Effector memory CD4-positive, alpha-beta T cell (primary cell): ENCODE results near the gene LYZL4.

Experiments used
- DNase-seq, 3 donors: peaks; one replicate each; pipeline ENCODE4 v3.0.0-alpha.2; 2020
- H3K27ac ChIP-seq: 2 replicates; pipeline ENCODE4 v1.7.0; 2013; ENCODE audit warnings: mild to moderate bottlenecking, low read length, moderate library complexity; ENCODE audit not compliant: insufficient read depth, poor library complexity, severe bottlenecking
- H3K27me3 ChIP-seq: replicated peaks from 2 replicates; pipeline ENCODE4 v1.7.0; 2013; ENCODE audit warnings: mild to moderate bottlenecking, low read length; ENCODE audit not compliant: insufficient read depth, control insufficient read depth, poor library complexity, severe bottlenecking
- H3K36me3 ChIP-seq: 2 replicates; pipeline ENCODE4 v1.7.0; 2013; ENCODE audit warnings: mild to moderate bottlenecking, low read length, moderate library complexity; ENCODE audit not compliant: control insufficient read depth, insufficient read depth
- H3K4me1 ChIP-seq: 2 replicates; pipeline ENCODE4 v1.7.0; 2013; ENCODE audit warnings: low read length, mild to moderate bottlenecking; ENCODE audit not compliant: control insufficient read depth, insufficient read depth, poor library complexity, severe bottlenecking
- H3K4me3 ChIP-seq: 2 replicates; pipeline ENCODE4 v1.7.0; 2013; ENCODE audit warnings: low read length, low read depth, mild to moderate bottlenecking; ENCODE audit not compliant: insufficient read depth, poor library complexity, severe bottlenecking
- H3K9me3 ChIP-seq: 2 replicates; pipeline ENCODE4 v1.7.0; 2013; ENCODE audit warnings: mild to moderate bottlenecking, low read length, moderate library complexity; ENCODE audit not compliant: control insufficient read depth

The LYZL4 gene

GRCh38 chr3:42376344-42376798, 34.0 kb downstream of the LYZL4 start:
- Histone ChIP-seq H3K27me3 (no peaks in the 10 kb centered on the region), H3K4me1 (no peaks in the 10 kb centered on the region), H3K9me3 (no peaks in the 10 kb centered on the region), H3K27ac (no peak overlapping the region), H3K4me3 (no peak overlapping the region), H3K36me3 (no peaks in the 10 kb centered on the region)
- no peak for DNase-seq

GRCh38 chr3:42375121-42375800, 35.1 kb downstream of the LYZL4 start:
- Histone ChIP-seq H3K27ac (no peak overlapping the region), H3K4me3 (no peak overlapping the region), H3K9me3 (no peaks in the 10 kb centered on the region), H3K36me3 (no peaks in the 10 kb centered on the region), H3K27me3 (no peaks in the 10 kb centered on the region), H3K4me1 (no peaks in the 10 kb centered on the region)
- DNase-seq, result no peak

- H3K27me3 ChIP-seq, result no peaks in the 10 kb centered on the region
- no peak overlapping the region for H3K4me3 ChIP-seq
- no peaks in the 10 kb centered on the region for H3K4me1 ChIP-seq
- DNase-seq, result no peak
- H3K9me3 ChIP-seq, result no peaks in the 10 kb centered on the region
- H3K27ac ChIP-seq, result no peak overlapping the region
- no peaks in the 10 kb centered on the region for H3K36me3 ChIP-seq
Measured at GRCh38 chr3:42371776-42372175, 38.6 kb downstream of the LYZL4 start.

- H3K4me3 ChIP-seq, result no peak overlapping the region
- no peak overlapping the region for H3K27ac ChIP-seq
- no peaks in the 10 kb centered on the region for H3K4me1 ChIP-seq
- no peaks in the 10 kb centered on the region for H3K9me3 ChIP-seq
- H3K36me3 ChIP-seq, result no peaks in the 10 kb centered on the region
- no peaks in the 10 kb centered on the region for H3K27me3 ChIP-seq
- DNase-seq, result no peak
Measured at GRCh38 chr3:42369832-42370231, 40.6 kb downstream of the LYZL4 start.

GRCh38 chr3:42369304-42369703, 41.1 kb downstream of the LYZL4 start:
- Histone ChIP-seq H3K27me3 (no peaks in the 10 kb centered on the region), H3K9me3 (no peaks in the 10 kb centered on the region), H3K4me3 (no peak overlapping the region), H3K4me1 (no peaks in the 10 kb centered on the region), H3K36me3 (no peaks in the 10 kb centered on the region), H3K27ac (no peak overlapping the region)
- DNase-seq, result no peak

- DNase-seq, result no peak
- H3K27ac ChIP-seq, result no peak overlapping the region
- no peaks in the 10 kb centered on the region for H3K27me3 ChIP-seq
- no peaks in the 10 kb centered on the region for H3K9me3 ChIP-seq
- no peaks in the 10 kb centered on the region for H3K36me3 ChIP-seq
- no peaks in the 10 kb centered on the region for H3K4me1 ChIP-seq
- no peak overlapping the region for H3K4me3 ChIP-seq
Measured at GRCh38 chr3:42368861-42369260, 41.5 kb downstream of the LYZL4 start.

- no peak for DNase-seq
- no peaks in the 10 kb centered on the region for H3K36me3 ChIP-seq
- no peaks in the 10 kb centered on the region for H3K27me3 ChIP-seq
- H3K27ac ChIP-seq, result no peak overlapping the region
- H3K4me3 ChIP-seq, result no peak overlapping the region
- H3K4me1 ChIP-seq, result no peaks in the 10 kb centered on the region
- H3K9me3 ChIP-seq, result no peaks in the 10 kb centered on the region
Measured at GRCh38 chr3:42367903-42368302, 42.5 kb downstream of the LYZL4 start.

GRCh38 chr3:42366550-42366949, 43.9 kb downstream of the LYZL4 start:
- H3K27me3 ChIP-seq, result no peaks in the 10 kb centered on the region
- DNase-seq, result no peak
- H3K27ac ChIP-seq, result no peak overlapping the region
- H3K4me1 ChIP-seq, result no peaks in the 10 kb centered on the region
- no peaks in the 10 kb centered on the region for H3K36me3 ChIP-seq
- H3K4me3 ChIP-seq, result no peak overlapping the region
- H3K9me3 ChIP-seq, result no peaks in the 10 kb centered on the region

- Histone ChIP-seq H3K36me3 (no peaks in the 10 kb centered on the region), H3K27me3 (no peaks in the 10 kb centered on the region), H3K4me1 (no peaks in the 10 kb centered on the region), H3K9me3 (no peaks in the 10 kb centered on the region), H3K27ac (no peak overlapping the region), H3K4me3 (no peak overlapping the region)
- no peak for DNase-seq
Measured at GRCh38 chr3:42357335-42357734, 53.1 kb downstream of the LYZL4 start.

GRCh38 chr3:42355612-42356011, 54.8 kb downstream of the LYZL4 start:
- Histone ChIP-seq H3K4me3 (no peak overlapping the region), H3K4me1 (no peaks in the 10 kb centered on the region), H3K9me3 (no peaks in the 10 kb centered on the region), H3K36me3 (no peaks in the 10 kb centered on the region), H3K27ac (no peak overlapping the region), H3K27me3 (no peaks in the 10 kb centered on the region)
- DNase-seq, result no peak
